ENCODE measurements around the gene SHLD1. TPM values are rescaled to one million over a fixed set of nuclear protein-coding genes. Genes with fewer than 3 reads are reported as not detected.
"Not testable (repeated sequence)": the region's sequence is repeated elsewhere in the genome, so short reads cannot be mapped to it uniquely, and the experiment has no call there.

Gene SHLD1
- total and polyA plus RNA-seq, 2 experiments from 2014 or later = 2.6 to 6.7 TPM

DNA sequence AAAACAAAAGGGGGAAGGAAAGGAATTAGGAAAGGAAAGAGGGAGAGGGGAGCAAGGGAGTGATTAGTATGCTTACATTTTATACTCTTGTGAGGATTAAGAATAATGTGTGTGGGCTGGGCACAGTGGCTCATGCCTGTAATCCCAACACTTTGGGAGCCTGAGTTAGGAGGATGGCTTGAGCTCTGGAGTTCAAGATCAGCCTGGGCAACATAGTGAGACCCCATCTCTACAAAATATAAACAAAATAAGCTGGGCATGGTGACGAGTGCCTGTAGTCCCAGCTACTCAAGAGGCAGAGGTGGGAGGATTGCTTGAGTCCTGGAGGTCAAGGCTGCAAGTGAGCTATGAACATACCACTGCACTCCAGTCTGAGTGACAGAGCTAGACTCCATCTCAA is 47.0 kb downstream of the SHLD1 start:
- Histone ChIP-seq H4K20me1 (ENCODE audit: insufficient read depth) (no peaks in the 10 kb centered on the region), H3K27me3 (replicated peaks; ENCODE audit: insufficient read depth) (no peaks in the 10 kb centered on the region), H3K9me2 (ENCODE audit: insufficient read depth) (no peaks in the 10 kb centered on the region), H3K9me3 (ENCODE audit: low read depth) (no peaks in the 10 kb centered on the region), H3K9ac (no peak overlapping the region), H3K4me1 (ENCODE audit: insufficient read depth) (no peaks in the 10 kb centered on the region), H3K79me2 (ENCODE audit: insufficient read depth) (no peaks in the 10 kb centered on the region), H3F3A (ENCODE audit: insufficient read depth) (no peaks in the 10 kb centered on the region), H2AFZ (no peak overlapping the region), H3K27ac (no peak overlapping the region), H3K4me2 (ENCODE audit: unreplicated experiment) (no peak overlapping the region), H3K4me3 (no peak overlapping the region), H3K36me3 (ENCODE audit: low read depth) (no peaks in the 10 kb centered on the region)
- no peak for DNase-seq
- in situ Hi-C loops (cut with MboI) = no loop called here
- WGBS, 2 experiments (ENCODE audit: low coverage in 1 of 2, low lambda C conversion rate in 2 of 2, missing lambda C conversion rate in 2 of 2) = 33 to 47% methylated on average over 1 of the region's 1 CpG
- TF ChIP-seq EZH2 (IDR thresholded peaks at IDR 0.05; ENCODE audit: insufficient read depth, poor library complexity, severe bottlenecking) = no peak
- TF ChIP-seq EZH2phosphoT487 (IDR thresholded peaks at IDR 0.05; ENCODE audit: insufficient read depth, low read depth) = no peak

DNA sequence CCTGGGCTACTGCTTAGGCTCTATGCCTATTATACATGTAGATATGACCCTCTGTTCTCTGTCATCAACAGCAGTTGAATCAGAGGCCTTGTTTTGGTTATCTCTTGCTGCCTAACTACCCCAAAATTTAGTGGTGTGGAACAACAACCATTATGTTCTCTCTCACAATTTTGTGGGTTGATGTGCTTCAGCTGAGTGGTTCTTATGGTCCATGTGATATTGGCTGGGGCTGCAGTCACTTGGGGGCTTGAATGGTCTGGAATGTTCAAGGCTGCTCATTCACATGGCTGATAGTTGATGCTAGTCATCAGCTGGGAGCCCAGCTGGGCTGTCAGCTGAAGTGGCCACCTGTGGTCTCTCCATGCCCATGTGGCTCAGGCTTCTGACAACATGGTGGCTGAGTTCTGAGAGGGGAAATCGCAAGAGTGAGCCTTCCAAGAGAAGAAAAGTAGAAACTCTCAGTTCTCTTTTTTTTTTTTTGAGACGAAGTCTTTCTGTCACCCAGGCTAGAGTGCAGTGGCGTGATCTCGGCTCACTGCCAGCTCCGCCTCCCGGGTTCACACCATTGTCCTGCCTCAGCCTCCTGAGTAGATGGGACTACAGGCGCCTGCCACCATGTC is 47.8 kb downstream of the SHLD1 start:
- DNase-seq = no peak
- in situ Hi-C loops (cut with MboI) = no loop called here

DNA sequence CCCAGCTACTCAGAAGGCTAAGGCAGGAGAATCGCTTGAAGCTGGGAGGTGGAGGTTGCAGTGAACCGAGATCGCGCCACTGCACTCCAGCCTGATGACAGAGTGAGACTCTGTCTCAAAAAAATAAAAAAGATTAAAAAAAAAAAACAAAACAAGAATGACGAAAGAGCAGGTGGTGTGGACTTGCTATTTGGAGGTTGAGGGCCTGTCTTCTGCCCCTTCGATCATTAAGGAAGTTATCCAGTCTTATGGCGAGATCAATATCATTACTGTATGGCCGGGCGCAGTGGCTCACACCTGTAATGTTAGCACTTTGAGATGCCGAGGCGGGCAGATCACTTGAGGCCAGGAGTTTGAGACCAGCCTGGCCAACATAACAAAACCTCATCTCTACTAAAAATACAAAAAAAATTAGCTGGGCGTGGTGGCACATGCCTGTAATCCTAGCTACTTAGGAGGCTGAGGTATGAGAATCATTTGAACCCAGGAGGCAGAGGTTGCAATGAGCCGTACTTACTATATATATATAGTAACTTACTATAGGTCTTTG is 53.6 kb downstream of the SHLD1 start:
- H3K9me2 ChIP-seq (ENCODE audit: insufficient read depth); DNase-seq; H3K4me2 ChIP-seq (ENCODE audit: unreplicated experiment); H3K27ac ChIP-seq; H4K20me1 ChIP-seq (ENCODE audit: insufficient read depth); H3K9me3 ChIP-seq (ENCODE audit: low read depth); H3K4me3 ChIP-seq; H3K27me3 ChIP-seq (replicated peaks; ENCODE audit: insufficient read depth); H3F3A ChIP-seq (ENCODE audit: insufficient read depth); H2AFZ ChIP-seq; H3K79me2 ChIP-seq (ENCODE audit: insufficient read depth); H3K9ac ChIP-seq; H3K4me1 ChIP-seq (ENCODE audit: insufficient read depth); H3K36me3 ChIP-seq (ENCODE audit: low read depth): not testable (repeated sequence)
- in situ Hi-C loops (cut with MboI) = loop anchor here (10.0 to 25.0 kb wide), 2 partner anchors 61 to 283 kb away; no protein-coding TSS in a partner anchor
- WGBS, 2 experiments (ENCODE audit: low coverage in 1 of 2, low lambda C conversion rate in 2 of 2, missing lambda C conversion rate in 2 of 2) = 87 to 88% methylated on average over 13 of the region's 13 CpGs

More for the DNA sequence above, 47.8 kb downstream of the SHLD1 start:
- Histone ChIP-seq H3K36me3 (ENCODE audit: low read depth) (no peaks in the 10 kb centered on the region), H3K27me3 (replicated peaks; ENCODE audit: insufficient read depth) (no peaks in the 10 kb centered on the region), H3K4me2 (ENCODE audit: unreplicated experiment) (no peak overlapping the region), H3K79me2 (ENCODE audit: insufficient read depth) (no peaks in the 10 kb centered on the region), H3K4me3 (no peak overlapping the region), H4K20me1 (ENCODE audit: insufficient read depth) (no peaks in the 10 kb centered on the region), H3K9me3 (ENCODE audit: low read depth) (no peaks in the 10 kb centered on the region), H2AFZ (no peak overlapping the region), H3K9me2 (ENCODE audit: insufficient read depth) (no peaks in the 10 kb centered on the region), H3K27ac (no peak overlapping the region), H3K9ac (no peak overlapping the region), H3K4me1 (ENCODE audit: insufficient read depth) (no peaks in the 10 kb centered on the region), H3F3A (ENCODE audit: insufficient read depth) (no peaks in the 10 kb centered on the region)
- no peak for TF ChIP-seq EZH2phosphoT487 (IDR thresholded peaks at IDR 0.05; ENCODE audit: insufficient read depth, low read depth)
- no peak for TF ChIP-seq EZH2 (IDR thresholded peaks at IDR 0.05; ENCODE audit: insufficient read depth, poor library complexity, severe bottlenecking)
- WGBS, 2 experiments (ENCODE audit: low coverage in 1 of 2, low lambda C conversion rate in 2 of 2, missing lambda C conversion rate in 2 of 2) = 85 to 87% methylated on average over 7 of the region's 7 CpGs

DNA sequence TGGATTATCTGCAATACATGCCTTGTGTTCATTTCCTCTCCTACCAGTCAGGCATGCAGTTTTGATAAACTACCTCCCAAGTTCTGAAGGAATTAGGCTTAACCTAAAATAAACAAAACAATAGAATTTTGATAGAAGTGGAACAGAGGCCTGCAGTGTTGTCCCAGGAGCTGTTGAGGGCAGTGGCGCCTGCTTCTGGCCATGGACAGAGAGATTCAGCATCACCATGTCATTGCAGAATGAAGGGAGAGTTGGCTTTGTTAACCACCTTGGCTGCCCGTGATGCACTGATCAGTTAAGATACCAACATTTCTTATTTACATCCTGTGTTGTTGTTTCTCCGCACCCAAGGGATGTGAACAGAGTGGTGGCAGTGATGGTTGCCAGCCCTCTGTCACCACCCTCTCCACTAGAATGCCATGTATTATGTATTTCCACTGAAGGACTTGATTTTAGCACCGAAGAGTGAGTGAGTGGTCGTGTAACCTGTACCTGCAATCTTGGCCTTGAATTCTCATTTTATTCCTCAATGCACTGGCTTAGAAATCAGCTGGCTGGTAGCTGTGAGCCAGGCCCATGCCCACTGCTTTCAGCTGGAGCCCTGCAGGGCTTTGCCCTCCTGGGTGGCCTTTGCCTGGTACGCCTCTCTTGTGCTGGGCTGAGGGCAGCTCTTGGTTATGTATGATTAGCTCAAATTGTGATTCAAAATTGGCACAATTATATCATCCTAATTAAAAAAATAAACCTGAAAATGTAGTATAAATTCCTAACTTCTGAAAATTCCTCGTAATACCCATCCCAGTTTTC is 56.5 kb downstream of the SHLD1 start:
- Histone ChIP-seq H4K20me1 (ENCODE audit: insufficient read depth) (no peaks in the 10 kb centered on the region), H3K36me3 (ENCODE audit: low read depth) (no peaks in the 10 kb centered on the region), H3K27ac (no peak overlapping the region), H3K4me1 (ENCODE audit: insufficient read depth) (no peaks in the 10 kb centered on the region), H3K4me2 (ENCODE audit: unreplicated experiment) (no peak overlapping the region), H3K9me2 (ENCODE audit: insufficient read depth) (no peaks in the 10 kb centered on the region), H3K27me3 (replicated peaks; ENCODE audit: insufficient read depth) (no peaks in the 10 kb centered on the region), H3K9me3 (ENCODE audit: low read depth) (no peaks in the 10 kb centered on the region), H3K79me2 (ENCODE audit: insufficient read depth) (no peaks in the 10 kb centered on the region), H3K4me3 (no peak overlapping the region), H2AFZ (no peak overlapping the region), H3K9ac (no peak overlapping the region), H3F3A (ENCODE audit: insufficient read depth) (no peaks in the 10 kb centered on the region)
- no peak for TF ChIP-seq EZH2 (IDR thresholded peaks at IDR 0.05; ENCODE audit: insufficient read depth, poor library complexity, severe bottlenecking)
- WGBS, 2 experiments (ENCODE audit: low coverage in 1 of 2, low lambda C conversion rate in 2 of 2, missing lambda C conversion rate in 2 of 2) = 86 to 87% methylated on average over 7 of the region's 7 CpGs
- no peak for DNase-seq
- in situ Hi-C loops (cut with MboI) = loop anchor here (10.0 to 25.0 kb wide), 2 partner anchors 58 to 281 kb away; no protein-coding TSS in a partner anchor

Measured in GM23248 (cell line).